ENCODE results near the gene PRCP.

Gene PRCP

DNA sequence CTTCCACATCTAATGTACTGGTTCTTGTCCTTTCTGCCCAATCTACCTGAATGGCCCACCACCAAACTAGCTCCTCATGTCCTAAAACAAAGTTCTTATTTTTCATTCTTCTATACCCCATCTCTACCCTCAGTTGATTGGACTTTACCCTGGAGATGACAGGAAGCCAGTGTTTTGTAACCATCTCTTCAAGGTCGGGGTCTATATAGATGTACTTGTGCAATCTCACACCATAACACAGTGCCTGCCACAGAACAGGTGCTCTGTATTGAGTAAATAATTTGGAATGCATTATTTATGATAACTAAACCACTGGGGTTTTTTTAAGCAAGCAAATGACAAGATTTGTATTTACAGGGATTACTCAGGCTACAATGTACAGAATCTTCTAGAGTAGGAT, 89.9 kb downstream of the PRCP start:
- TF ChIP-seq, protein P1, sequence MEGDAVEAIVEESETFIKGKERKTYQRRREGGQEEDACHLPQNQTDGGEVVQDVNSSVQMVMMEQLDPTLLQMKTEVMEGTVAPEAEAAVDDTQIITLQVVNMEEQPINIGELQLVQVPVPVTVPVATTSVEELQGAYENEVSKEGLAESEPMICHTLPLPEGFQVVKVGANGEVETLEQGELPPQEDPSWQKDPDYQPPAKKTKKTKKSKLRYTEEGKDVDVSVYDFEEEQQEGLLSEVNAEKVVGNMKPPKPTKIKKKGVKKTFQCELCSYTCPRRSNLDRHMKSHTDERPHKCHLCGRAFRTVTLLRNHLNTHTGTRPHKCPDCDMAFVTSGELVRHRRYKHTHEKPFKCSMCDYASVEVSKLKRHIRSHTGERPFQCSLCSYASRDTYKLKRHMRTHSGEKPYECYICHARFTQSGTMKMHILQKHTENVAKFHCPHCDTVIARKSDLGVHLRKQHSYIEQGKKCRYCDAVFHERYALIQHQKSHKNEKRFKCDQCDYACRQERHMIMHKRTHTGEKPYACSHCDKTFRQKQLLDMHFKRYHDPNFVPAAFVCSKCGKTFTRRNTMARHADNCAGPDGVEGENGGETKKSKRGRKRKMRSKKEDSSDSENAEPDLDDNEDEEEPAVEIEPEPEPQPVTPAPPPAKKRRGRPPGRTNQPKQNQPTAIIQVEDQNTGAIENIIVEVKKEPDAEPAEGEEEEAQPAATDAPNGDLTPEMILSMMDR (IDR thresholded peaks at IDR 0.05; ENCODE audit: extremely low read depth, missing control alignments): no peak
- no peak for DNase-seq (ENCODE audit: low spot score)

DNA sequence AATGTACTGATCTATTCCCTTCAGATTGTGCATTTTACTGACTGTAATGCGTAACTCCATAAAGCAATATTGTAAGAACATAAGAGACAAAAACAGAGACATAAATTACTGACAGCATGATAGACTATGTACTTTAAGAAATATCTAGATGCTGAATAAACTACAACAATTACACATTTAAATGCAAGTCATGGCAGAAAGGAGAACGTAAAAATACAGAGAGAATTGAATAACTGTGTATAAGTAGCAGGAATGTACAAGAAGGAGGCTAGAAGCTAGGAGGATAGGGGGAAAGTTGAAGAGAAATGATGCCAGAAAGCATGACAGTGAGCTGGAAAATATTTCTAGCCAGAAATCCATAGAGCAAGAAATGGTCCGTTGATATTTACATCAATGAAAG, 92.6 kb downstream of the PRCP start:
- DNase-seq (ENCODE audit: low spot score): no peak
- TF ChIP-seq, protein P1 (IDR thresholded peaks at IDR 0.05; ENCODE audit: extremely low read depth, missing control alignments): no peak

DNA sequence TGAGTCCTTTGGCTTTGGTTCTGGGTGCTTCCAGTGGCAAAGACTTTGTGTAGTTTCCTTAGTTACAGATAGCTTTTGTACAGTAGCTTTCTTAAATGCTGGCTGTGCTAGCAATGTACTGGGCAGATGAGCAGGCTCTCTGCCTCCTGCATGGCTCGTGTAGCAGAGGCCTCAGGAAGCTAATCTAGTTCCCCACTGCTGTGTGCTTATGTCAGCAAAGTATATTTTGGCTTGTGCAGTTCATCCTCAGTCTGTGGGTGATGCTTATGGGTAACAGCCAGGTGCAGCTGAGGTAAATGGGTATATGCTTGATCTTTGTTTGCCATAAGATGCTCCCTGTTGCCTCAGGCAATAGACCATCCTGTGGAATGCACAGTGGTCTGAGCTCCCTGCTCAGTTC, 97.5 kb downstream of the PRCP start:
- TF ChIP-seq, protein P1 (IDR thresholded peaks at IDR 0.05; ENCODE audit: extremely low read depth, missing control alignments): no peak
- DNase-seq (ENCODE audit: low spot score): no peak

DNA sequence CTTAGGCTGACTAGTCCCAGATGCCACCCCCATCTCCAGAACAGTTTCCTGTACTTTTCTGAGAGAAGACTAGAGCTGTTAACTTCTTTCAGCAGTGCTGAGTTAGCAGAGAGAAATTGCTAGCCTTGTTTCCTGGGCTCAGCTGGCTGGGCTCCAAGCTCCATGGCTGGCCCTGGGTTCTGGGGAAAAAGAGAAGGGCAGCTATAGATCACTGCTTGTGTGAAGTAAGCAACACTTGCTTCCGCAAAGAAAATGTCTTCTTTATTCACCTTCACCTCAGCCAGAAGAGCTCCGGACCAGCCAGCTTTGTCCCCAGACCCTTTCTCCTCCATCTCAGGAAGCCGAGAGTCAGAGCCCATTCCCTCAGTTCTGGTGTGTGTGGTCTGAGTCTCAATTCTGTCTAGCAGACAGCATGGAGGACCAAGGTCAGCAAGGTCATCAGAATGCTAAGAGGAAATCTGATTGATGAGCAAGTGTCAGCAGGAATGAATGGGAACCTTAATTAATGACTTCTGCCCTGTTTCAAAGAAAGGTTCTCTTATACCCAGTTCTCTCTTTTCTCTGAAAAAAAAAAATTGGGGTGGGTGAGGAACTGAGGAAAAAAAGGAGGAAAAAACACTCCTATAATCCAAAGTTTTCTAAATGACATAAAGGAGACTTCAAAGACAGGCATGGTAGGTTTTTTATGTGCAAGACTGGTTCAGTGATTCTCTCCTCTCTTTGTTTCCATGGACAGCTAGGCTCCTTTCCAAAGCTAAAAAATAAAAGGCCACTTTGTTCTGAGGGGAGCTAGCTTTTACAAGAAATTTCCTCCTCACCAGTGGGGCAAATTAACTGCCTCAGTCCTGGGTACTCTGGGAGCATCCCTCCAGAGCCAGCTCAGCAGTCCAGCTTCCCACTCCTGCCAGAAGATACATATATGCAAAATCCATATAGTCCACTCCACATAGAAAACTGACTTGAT, 103.0 kb downstream of the PRCP start:
- DNase-seq (ENCODE audit: low spot score): no peak
- TF ChIP-seq, protein P1 (IDR thresholded peaks at IDR 0.05; ENCODE audit: extremely low read depth, missing control alignments): no peak

DNA sequence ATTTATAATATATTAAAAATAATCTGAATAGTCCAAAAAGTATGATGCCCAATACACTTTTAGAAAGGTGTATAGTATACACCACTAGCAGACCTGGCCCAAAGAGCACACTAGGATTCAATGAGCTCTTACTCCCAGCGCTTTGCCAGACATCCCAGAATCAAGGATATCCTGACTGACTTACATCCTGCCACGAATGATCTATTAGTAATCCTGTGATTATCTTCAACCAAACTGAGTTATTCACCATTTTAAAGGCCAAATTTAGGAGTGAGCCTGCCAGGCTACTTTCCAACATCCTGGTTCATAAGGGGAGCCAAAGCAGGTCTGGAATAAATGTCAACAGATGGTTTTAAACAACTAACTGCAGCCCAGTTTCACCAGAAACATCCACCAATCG, 105.7 kb downstream of the PRCP start:
- DNase-seq (ENCODE audit: low spot score): no peak
- TF ChIP-seq, protein P1 (IDR thresholded peaks at IDR 0.05; ENCODE audit: extremely low read depth, missing control alignments): no peak

DNA sequence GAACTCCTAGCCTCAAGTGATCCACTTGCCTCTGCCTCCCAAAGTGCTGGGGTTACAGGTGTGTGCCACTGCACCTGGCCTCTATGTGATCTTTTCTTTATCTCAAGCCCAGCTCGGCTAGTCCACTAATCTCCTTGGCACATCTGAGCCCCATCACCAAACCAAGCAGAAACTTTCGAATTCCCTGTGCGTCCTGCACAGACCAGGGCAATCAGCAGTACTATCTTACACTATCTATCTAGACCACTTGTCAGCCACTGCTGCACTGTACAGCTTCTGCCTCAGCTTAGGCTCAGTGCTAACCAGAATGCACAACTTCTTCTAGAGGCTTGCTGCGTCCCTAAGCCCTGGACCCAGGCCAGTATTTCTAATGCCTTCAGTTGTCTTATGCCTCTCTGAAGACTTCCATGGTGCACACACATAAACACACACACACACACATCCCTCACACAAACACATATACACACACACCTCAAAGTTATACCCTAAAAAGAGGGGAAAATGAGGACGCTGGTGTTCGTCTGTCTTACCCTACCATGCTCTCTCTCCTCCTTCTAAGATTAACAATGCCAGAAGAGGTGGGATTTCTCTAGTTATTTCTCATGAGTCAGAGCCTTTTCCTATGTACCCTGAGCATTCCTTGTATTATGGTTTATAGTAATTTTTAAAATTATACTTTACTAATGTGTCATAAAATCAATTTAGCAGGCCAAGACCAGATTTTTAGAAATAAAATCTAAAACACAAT, 107.2 kb downstream of the PRCP start:
- TF ChIP-seq, protein P1 (IDR thresholded peaks at IDR 0.05; ENCODE audit: extremely low read depth, missing control alignments): no peak
- no peak for DNase-seq (ENCODE audit: low spot score)

DNA sequence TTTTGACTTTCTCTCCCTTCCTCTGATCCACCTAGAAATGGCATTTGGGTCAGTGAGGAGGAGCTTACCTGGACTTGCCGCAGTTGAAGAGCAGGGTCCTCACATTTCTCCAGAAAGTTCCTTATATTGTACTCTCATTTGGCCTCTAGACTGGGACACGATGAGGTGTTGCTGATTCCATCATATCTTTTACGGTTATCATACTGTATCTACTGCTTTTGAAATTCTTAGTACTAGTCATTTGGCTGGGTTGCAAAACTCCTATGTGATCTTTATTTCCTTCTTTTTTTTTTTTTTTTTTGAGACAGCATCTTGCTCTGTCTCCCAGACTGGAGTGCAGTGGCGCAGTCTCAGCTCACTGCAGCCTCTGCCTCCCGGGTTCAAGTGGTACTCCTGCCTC, 107.9 kb downstream of the PRCP start:
- no peak for DNase-seq (ENCODE audit: low spot score)
- TF ChIP-seq, protein P1 (IDR thresholded peaks at IDR 0.05; ENCODE audit: extremely low read depth, missing control alignments): no peak

Data from GM20000 (cell line).